A673 (cell line): Measurements from ENCODE around the gene MDFIC2. TPM values are rescaled to one million over a fixed set of nuclear protein-coding genes. Genes with fewer than 3 reads are reported as not detected.

ENCODE experiments used
- BruUV-seq: library from RNA; stranded (reverse); fragments of 400-500 nt; replicated peaks from 2 replicates; lab custom pipeline; 2021; lab: Mats Ljungman, UMichigan
- CTCF ChIA-PET: fragments of 300-600 bp; sonication (Branson Sonifier 250); formaldehyde crosslinking; loops from one replicate; lab custom pipeline; 2022; ENCODE audit warnings: antibody characterized with exemption; lab: Charles Lee
- POLR2A ChIA-PET: fragments of 300-600 bp; sonication (Branson Sonifier 250); formaldehyde crosslinking; loops from one replicate; lab custom pipeline; 2022; ENCODE audit warnings: antibody characterized with exemption; ENCODE audit not compliant: low non-redundant PET; lab: Charles Lee
- DNase-seq: peaks from one replicate; pipeline ENCODE4 v3.0.0-alpha.2; 2015; ENCODE audit warnings: low spot score
- H3K27ac ChIP-seq: fragments of 200-600 bp; sonication (generic); 2 replicates; pipeline ENCODE4 v1.5.1; 2016; ENCODE audit warnings: mixed run types, low read depth, mild to moderate bottlenecking, mixed read lengths, antibody characterized with exemption, low read length; ENCODE audit not compliant: poor library complexity, severe bottlenecking
- H3K27me3 ChIP-seq: fragments of 200-600 bp; sonication (generic); replicated peaks from 2 replicates; pipeline ENCODE4 v1.6.1; 2017; ENCODE audit warnings: mixed run types, low read depth, mild to moderate bottlenecking, mixed read lengths, antibody characterized with exemption, low read length; ENCODE audit not compliant: insufficient read depth, poor library complexity
- H3K36me3 ChIP-seq: fragments of 200-600 bp; sonication (generic); 2 replicates; pipeline ENCODE4 v1.6.1; 2016; ENCODE audit warnings: mixed run types, mild to moderate bottlenecking, mixed read lengths, antibody characterized with exemption, low read length; ENCODE audit not compliant: insufficient read depth, poor library complexity, severe bottlenecking
- H3K4me1 ChIP-seq: fragments of 200-600 bp; sonication (generic); 2 replicates; pipeline ENCODE4 v1.6.1; 2017; ENCODE audit warnings: mixed run types, mild to moderate bottlenecking, mixed read lengths, antibody characterized with exemption, low read length; ENCODE audit not compliant: insufficient read depth, poor library complexity, severe bottlenecking
- H3K4me3 ChIP-seq: fragments of 200-600 bp; sonication (generic); 2 replicates; pipeline ENCODE4 v1.5.1; 2016; ENCODE audit warnings: low read depth, mixed run types, mild to moderate bottlenecking, mixed read lengths, low read length; ENCODE audit not compliant: poor library complexity, severe bottlenecking
- H3K9me3 ChIP-seq: fragments of 200-600 bp; sonication (generic); 2 replicates; pipeline ENCODE4 v1.6.1; 2016; ENCODE audit warnings: mixed run types, low read depth, mild to moderate bottlenecking, mixed read lengths, antibody characterized with exemption, low read length; ENCODE audit not compliant: poor library complexity, severe bottlenecking
- CTCF ChIP-seq: fragments of 300-800, 200-600 bp; sonication (generic); conservative IDR thresholded peaks from 2 replicates; pipeline ENCODE4 v1.5.1; 2017; ENCODE audit warnings: low read depth, mild to moderate bottlenecking, antibody characterized with exemption, low read length, moderate library complexity, mixed read lengths
- EZH2 ChIP-seq: fragments of 200-600 bp; sonication (generic); IDR thresholded peaks from 2 replicates; pipeline ENCODE4 v1.6.1; 2017; ENCODE audit warnings: borderline replicate concordance, low read depth, mild to moderate bottlenecking, mixed read lengths, antibody characterized with exemption, low read length; ENCODE audit not compliant: poor library complexity, severe bottlenecking
- intact Hi-C: fragments of 100-400 bp; cut with micrococcal nuclease; formaldehyde crosslinking; loops from one replicate; pipeline ENCODE4 v1.10.0; 2022; ENCODE audit not compliant: unreplicated experiment
- total RNA-seq: library from RNA; stranded (reverse); gene quantifications from 2 replicates; pipeline ENCODE4 v1.2.3, GENCODE V29; 2021

MDFIC2 gene
- total RNA-seq, 1 experiment from 2014 or later, result not detected

DNA sequence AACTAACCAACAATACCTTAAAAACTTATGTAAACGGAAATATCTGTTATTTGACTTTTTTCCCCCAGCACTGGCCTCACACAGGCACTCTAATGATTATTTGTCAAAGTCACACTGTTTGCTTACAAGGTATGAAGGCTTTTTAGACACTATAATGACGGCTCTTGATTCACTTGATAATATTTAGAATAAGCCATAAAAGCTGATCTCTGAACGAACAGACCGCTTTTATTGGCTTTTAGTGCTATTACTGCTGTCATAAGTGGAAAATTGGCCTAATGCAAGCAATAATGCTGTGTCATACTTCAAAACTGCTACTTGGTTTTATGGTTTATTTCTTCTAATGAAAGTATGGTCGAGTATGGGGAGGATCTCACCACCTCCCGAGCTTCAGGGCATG is 35.1 kb downstream of the MDFIC2 start:
- no peak for TF ChIP-seq EZH2
- no TSS peak for BruUV-seq
- Histone ChIP-seq H3K27me3 (no peaks in the 10 kb centered on the region), H3K27ac (no peak overlapping the region), H3K9me3 (no peaks in the 10 kb centered on the region), H3K36me3 (no peaks in the 10 kb centered on the region), H3K4me3 (no peak overlapping the region), H3K4me1 (no peaks in the 10 kb centered on the region)
- intact Hi-C loops, result no loop called here
- DNase-seq, result no peak
- CTCF ChIA-PET, result no interaction called here
- POLR2A ChIA-PET, result no interaction called here

GRCh38 chr3:70276901-70277300 is 35.5 kb downstream of the MDFIC2 start:
- no peaks in the 10 kb centered on the region for H3K27me3 ChIP-seq
- no TSS peak for BruUV-seq
- ChIA-PET CTCF (no interaction called here), POLR2A (no interaction called here)
- H3K27ac ChIP-seq, result no peak overlapping the region
- no peaks in the 10 kb centered on the region for H3K36me3 ChIP-seq
- no peak for DNase-seq
- no peaks in the 10 kb centered on the region for H3K9me3 ChIP-seq
- TF ChIP-seq CTCF, result no peak
- no peak for TF ChIP-seq EZH2
- no peaks in the 10 kb centered on the region for H3K4me1 ChIP-seq
- no peak overlapping the region for H3K4me3 ChIP-seq
- intact Hi-C loops, result no loop called here

GRCh38 chr3:70273492-70273891 is 38.9 kb downstream of the MDFIC2 start:
- DNase-seq, result no peak
- CTCF ChIA-PET, result no interaction called here
- BruUV-seq, result no TSS peak

More at GRCh38 chr3:70273492-70273891, 38.9 kb downstream of the MDFIC2 start:
- POLR2A ChIA-PET, result no interaction called here
- Histone ChIP-seq H3K36me3 (no peaks in the 10 kb centered on the region), H3K27ac (no peak overlapping the region), H3K4me3 (no peak overlapping the region), H3K9me3 (no peaks in the 10 kb centered on the region), H3K4me1 (no peaks in the 10 kb centered on the region), H3K27me3 (no peaks in the 10 kb centered on the region)
- intact Hi-C loops, result no loop called here
- TF ChIP-seq EZH2, result no peak
- no peak for TF ChIP-seq CTCF
